GM19452 (cell line): ENCODE measurements around the gene RAB6A.

Experiments
- ATAC-seq: cut with Tn5 transposase; IDR thresholded peaks from one replicate; pipeline ENCODE4 v1.9.1; 2021; ENCODE audit not compliant: unreplicated experiment

The RAB6A gene

GRCh38 chr11:73633999-73634398 lies 126.9 kb downstream of the RAB6A start:
- ATAC-seq, result no peak

GRCh38 chr11:73632996-73633395 lies 127.9 kb downstream of the RAB6A start:
- ATAC-seq, result no peak

GRCh38 chr11:73629907-73630306 lies 131.0 kb downstream of the RAB6A start:
- ATAC-seq, result no peak

- ATAC-seq, result no peak
Observed at GRCh38 chr11:73625696-73626318, 135.1 kb downstream of the RAB6A start.
